Osteocyte (in vitro differentiated cells): ENCODE measurements around the gene SARM1. TPM values are rescaled to one million over a fixed set of nuclear protein-coding genes. Genes with fewer than 3 reads are reported as not detected.

ENCODE experiments used
- DNase-seq: peaks from one replicate; pipeline ENCODE4 v3.0.0; 2021; ENCODE audit warnings: mixed read lengths; ENCODE audit not compliant: unreplicated experiment; ENCODE audit errors: extremely low spot score
- H3K27ac Mint-ChIP-seq: one replicate; pipeline ENCODE4 v1.8.0; 2021; ENCODE audit warnings: mild to moderate bottlenecking, mixed read lengths; ENCODE audit not compliant: unreplicated experiment
- H3K27me3 Mint-ChIP-seq: one replicate; pipeline ENCODE4 v1.8.0; 2021; ENCODE audit warnings: mixed read lengths; ENCODE audit not compliant: unreplicated experiment
- H3K36me3 Mint-ChIP-seq: one replicate; pipeline ENCODE4 v1.8.0; 2021; ENCODE audit warnings: mixed read lengths; ENCODE audit not compliant: unreplicated experiment
- H3K4me1 Mint-ChIP-seq: one replicate; pipeline ENCODE4 v1.8.0; 2021; ENCODE audit warnings: mixed read lengths; ENCODE audit not compliant: unreplicated experiment
- H3K4me3 Mint-ChIP-seq: one replicate; pipeline ENCODE4 v1.8.0; 2021; ENCODE audit warnings: mild to moderate bottlenecking, moderate library complexity, mixed read lengths; ENCODE audit not compliant: unreplicated experiment
- H3K9me3 Mint-ChIP-seq: one replicate; pipeline ENCODE4 v1.8.0; 2021; ENCODE audit warnings: mixed read lengths; ENCODE audit not compliant: unreplicated experiment
- long read RNA-seq: library from polyadenylated mRNA; unstranded; transcript quantifications from one replicate; pipeline ENCODE4 v2.0.0, GENCODE V29; 2021
- total RNA-seq: library from RNA; stranded (reverse); gene quantifications from 2 replicates; pipeline ENCODE4 v1.2.1, GENCODE V29; 2021
- TF ChIP-seq, protein P1 (sequence below): fragments of 200-600 bp; sonication (generic); IDR thresholded peaks from 2 replicates; pipeline ENCODE4 v1.5.0; 2021; ENCODE audit warnings: antibody characterized with exemption, mild to moderate bottlenecking, moderate library complexity

The SARM1 gene
- total RNA-seq: 27.8 and 31.7 TPM in 2 replicates
- long read RNA-seq, partial matches to known transcripts: 0 of 16 reads
- long read RNA-seq, other reads (novel, unspliced or antisense): 16 of 16 reads

DNA sequence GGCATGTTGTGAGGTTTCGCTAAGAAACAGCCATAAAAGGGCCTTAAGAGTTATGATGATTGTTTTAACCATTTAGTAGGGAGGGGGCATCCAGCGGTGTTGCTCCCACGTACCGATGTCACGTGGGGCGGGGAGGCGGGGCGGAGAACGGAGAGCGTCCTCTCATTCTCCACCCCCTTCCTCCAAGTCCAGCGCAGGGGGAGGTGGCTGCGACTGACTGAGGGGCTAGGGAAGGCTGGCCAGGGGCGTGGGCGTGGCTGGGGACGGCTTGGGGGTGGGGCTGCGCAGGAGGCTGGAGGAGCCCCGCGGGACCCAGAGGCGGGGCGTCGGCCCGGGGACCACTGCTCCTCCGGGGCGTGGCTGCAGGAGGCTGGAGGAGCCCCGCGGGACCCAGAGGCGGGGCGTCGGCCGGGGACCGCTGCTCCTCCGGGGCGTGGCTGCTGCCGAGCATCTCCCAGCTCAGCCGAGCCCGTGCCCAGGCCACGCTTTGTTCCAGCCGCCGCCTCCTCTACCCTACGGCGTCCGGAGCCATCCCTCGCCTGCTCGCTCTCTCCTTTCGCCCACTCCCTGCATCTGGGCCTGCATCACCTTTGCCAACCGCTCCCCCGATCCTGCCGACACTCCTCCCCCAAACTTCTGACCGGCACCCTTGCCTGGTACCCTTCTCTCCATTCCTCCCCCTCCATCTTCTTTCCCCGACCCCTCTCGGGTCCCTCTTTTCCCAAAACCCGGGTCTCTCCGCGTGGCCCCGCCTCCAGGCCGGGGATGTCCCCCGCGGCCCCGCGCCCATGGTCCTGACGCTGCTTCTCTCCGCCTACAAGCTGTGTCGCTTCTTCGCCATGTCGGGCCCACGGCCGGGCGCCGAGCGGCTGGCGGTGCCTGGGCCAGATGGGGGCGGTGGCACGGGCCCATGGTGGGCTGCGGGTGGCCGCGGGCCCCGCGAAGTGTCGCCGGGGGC lies at the start of gene SARM1:
Gene SARM1 (plus strand): TSS at position 450 of the 958 bp plus-strand sequence. CDS start 339 bp downstream, at position 789.
- peaks cover 2% of the 10 kb centered on the region for H3K36me3 Mint-ChIP-seq
- H3K27ac Mint-ChIP-seq: peak within 1 kb of the TSS; percentile 76
- DNase-seq: peak; percentile 95
- no peaks in the 10 kb centered on the region for H3K27me3 Mint-ChIP-seq
- H3K9me3 Mint-ChIP-seq: no peaks in the 10 kb centered on the region
- peak within 1 kb of the TSS; percentile 83 for H3K4me3 Mint-ChIP-seq
- TF ChIP-seq, protein P1, sequence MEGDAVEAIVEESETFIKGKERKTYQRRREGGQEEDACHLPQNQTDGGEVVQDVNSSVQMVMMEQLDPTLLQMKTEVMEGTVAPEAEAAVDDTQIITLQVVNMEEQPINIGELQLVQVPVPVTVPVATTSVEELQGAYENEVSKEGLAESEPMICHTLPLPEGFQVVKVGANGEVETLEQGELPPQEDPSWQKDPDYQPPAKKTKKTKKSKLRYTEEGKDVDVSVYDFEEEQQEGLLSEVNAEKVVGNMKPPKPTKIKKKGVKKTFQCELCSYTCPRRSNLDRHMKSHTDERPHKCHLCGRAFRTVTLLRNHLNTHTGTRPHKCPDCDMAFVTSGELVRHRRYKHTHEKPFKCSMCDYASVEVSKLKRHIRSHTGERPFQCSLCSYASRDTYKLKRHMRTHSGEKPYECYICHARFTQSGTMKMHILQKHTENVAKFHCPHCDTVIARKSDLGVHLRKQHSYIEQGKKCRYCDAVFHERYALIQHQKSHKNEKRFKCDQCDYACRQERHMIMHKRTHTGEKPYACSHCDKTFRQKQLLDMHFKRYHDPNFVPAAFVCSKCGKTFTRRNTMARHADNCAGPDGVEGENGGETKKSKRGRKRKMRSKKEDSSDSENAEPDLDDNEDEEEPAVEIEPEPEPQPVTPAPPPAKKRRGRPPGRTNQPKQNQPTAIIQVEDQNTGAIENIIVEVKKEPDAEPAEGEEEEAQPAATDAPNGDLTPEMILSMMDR: no peak
- peaks cover 26% of the 10 kb centered on the region for H3K4me1 Mint-ChIP-seq

DNA sequence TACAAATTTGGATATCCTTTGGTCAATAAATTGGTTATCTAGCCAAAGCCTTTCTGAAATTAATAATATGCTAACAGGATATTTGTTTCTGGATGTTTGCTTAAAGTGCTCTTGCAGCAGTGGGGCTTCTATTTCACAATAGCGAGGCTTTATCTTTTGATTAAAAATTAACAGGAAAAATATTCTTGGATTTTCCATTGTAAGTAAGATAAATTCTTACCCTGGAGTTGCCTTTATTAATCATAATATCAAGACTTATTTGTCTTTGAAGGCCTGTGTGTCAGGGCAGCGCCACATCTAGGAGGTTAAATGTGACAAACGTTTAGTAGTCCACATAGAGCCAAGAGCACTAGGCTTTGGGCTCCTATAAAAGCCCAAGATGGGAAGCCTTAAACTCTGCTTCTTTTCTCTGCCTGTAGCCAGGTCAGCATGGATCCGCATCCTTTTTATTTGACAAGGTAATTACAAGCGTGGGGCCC lies 47.2 kb upstream of the SARM1 start:
- Mint-ChIP-seq H3K27me3 (no peaks in the 10 kb centered on the region), H3K27ac (no peak overlapping the region), H3K9me3 (no peaks in the 10 kb centered on the region), H3K36me3 (peaks cover 21% of the 10 kb centered on the region), H3K4me1 (peaks cover 58% of the 10 kb centered on the region), H3K4me3 (no peak overlapping the region)
- TF ChIP-seq, protein P1: no peak
- peak; percentile 13 for DNase-seq

DNA sequence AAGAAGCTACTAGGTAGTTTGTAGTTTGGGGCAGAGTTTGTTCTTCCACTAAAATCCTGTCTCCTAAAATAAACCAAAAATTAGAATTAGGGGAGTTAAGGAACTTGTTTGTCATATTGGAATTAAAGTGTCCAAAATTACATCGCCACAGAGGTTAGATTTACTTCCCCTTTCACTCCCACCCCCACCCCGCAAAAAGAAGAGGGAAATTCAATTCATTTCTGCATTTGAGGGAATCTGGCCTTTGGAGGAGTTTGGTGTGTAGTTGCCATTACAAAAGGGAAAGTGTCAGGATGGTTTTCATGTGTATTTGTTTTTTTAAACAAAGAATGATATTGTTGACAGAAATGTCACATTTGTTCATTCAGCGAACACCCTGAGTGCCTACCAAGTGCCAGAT lies 46.7 kb upstream of the SARM1 start:
- TF ChIP-seq, protein P1: no peak
- no peak overlapping the region for H3K4me3 Mint-ChIP-seq
- H3K27me3 Mint-ChIP-seq: no peaks in the 10 kb centered on the region
- DNase-seq: peak; percentile 2
- H3K36me3 Mint-ChIP-seq: peaks cover 21% of the 10 kb centered on the region
- peaks cover 55% of the 10 kb centered on the region for H3K4me1 Mint-ChIP-seq
- H3K27ac Mint-ChIP-seq: no peak overlapping the region
- H3K9me3 Mint-ChIP-seq: no peaks in the 10 kb centered on the region

DNA sequence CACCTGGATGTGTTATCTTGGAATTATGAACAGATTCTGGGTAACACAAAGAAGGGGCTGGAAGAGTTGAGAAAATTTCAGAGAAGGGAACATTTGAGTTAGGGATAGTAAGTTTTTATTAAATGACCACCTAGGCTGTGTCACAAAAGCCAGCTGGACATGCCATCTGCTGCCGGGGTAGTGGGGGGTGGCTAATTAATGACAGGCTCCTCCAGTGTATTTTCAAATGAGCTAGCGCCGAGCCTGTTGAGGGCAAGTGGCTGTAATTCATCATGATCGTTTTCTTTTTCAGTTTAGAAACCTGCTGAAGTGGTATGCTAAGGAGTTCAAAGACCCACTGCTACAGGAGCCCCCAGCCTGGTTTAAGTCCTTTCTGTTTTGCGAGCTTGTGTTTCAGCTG lies 46.3 kb upstream of the SARM1 start:
- H3K9me3 Mint-ChIP-seq: no peaks in the 10 kb centered on the region
- H3K4me3 Mint-ChIP-seq: no peak overlapping the region
- TF ChIP-seq, protein P1: no peak
- no peaks in the 10 kb centered on the region for H3K27me3 Mint-ChIP-seq
- H3K4me1 Mint-ChIP-seq: peaks cover 50% of the 10 kb centered on the region
- H3K36me3 Mint-ChIP-seq: peaks cover 24% of the 10 kb centered on the region
- peak; percentile 36 for DNase-seq
- H3K27ac Mint-ChIP-seq: no peak overlapping the region

DNA sequence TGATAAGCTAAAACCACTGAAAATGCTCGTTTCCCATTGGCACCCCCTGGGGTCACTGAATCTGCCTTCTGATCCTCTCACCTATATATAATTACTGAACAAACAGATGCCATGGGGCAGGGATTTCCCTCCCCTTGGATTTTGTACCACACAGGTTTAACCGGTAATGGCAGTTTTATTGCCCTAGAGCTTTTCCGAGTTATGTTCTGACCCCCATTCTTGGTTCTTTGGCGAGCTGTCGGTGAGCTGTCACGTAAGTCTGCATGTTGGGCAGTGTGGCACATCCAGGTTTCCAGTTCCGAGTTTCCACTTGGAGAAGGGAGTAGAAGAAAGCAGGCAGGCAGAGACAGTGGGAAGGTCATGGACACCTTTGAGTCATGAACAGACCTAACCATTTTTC lies 45.4 kb upstream of the SARM1 start:
- peak; percentile 36 for DNase-seq
- TF ChIP-seq, protein P1: no peak
- Mint-ChIP-seq H3K4me3 (no peak overlapping the region), H3K27ac (no peak overlapping the region), H3K27me3 (no peaks in the 10 kb centered on the region), H3K9me3 (no peaks in the 10 kb centered on the region), H3K4me1 (peaks cover 42% of the 10 kb centered on the region), H3K36me3 (peaks cover 26% of the 10 kb centered on the region)
